Sigmoid colon (tissue), 4 donors: ENCODE results near the gene STK11IP.

ENCODE experiments used
- CTCF ChIP-seq, 4 experiments: fragments of 450-650 bp in 3 of 4; fragments of 200-600 bp in 1 of 4; IDR thresholded peaks; one replicate each; pipeline ENCODE4 v1.5.1; 2016 to 2019; ENCODE audit warnings: antibody characterized with exemption in 4 of 4, mild to moderate bottlenecking in 3 of 4, moderate library complexity in 2 of 4
- POLR2AphosphoS5 ChIP-seq, 4 donors: sonication (generic); formaldehyde crosslinking; IDR thresholded peaks; one replicate each; pipeline ENCODE4 v1.6.1; 2017; ENCODE audit warnings: antibody characterized with exemption in 4 of 4

- no peak for TF ChIP-seq CTCF (IDR thresholded peaks at IDR 0.05)
- no peak for TF ChIP-seq POLR2AphosphoS5 (IDR thresholded peaks at IDR 0.05)
These were observed 48.7 kb upstream of the STK11IP start for GRCh38 chr2:219548990-219549389.
